Panc1 (cell line): ENCODE results near the gene ADARB2.

Experiments
- CTCF ChIP-seq: fragments of 450-650 bp; IDR thresholded peaks from 2 replicates; pipeline ENCODE4 v1.5.1; 2017; ENCODE audit warnings: mild to moderate bottlenecking
- POLR2AphosphoS5 ChIP-seq: IDR thresholded peaks from 2 replicates; pipeline ENCODE4 v1.6.1; 2012; ENCODE audit warnings: mild to moderate bottlenecking, low read depth, low read length, moderate library complexity
- TCF7L2 ChIP-seq: IDR thresholded peaks from 2 replicates; pipeline ENCODE4 v1.6.1; 2011; ENCODE audit warnings: mild to moderate bottlenecking, low read depth, low read length, inconsistent platforms

GRCh38 chr10:1272777-1273161 lies 464.6 kb downstream of the ADARB2 start:
- TF ChIP-seq CTCF = no peak
- TF ChIP-seq POLR2AphosphoS5 = no peak
- no peak for TF ChIP-seq TCF7L2
